ENCODE data around the gene SNUPN.

The SNUPN gene

DNA sequence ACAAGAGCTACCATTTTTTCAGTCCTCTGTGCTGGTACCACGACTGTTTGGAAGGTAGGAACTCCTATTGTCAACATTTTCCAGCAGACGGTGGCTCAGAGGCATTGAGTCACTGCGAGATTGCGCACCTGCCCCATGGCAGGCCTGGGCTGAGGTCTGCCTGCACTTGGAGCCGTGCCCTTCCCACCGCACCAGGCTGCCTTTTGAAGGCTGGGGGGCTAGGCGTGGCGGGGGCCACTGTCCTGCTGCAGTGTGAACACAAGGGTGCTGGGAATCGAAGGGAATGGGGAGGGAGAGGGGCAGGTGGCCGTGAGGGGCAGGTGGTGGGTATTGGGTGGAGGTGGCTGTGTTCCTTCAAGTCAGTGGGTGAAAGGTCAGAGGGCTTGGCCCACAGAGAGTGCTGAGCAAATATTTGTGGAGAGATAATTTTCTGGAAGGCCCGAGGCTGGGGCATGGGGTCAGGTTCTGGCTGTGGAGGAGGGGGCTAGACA is 38.5 kb upstream of the SNUPN start:
- Histone ChIP-seq H3K27me3 (replicated peaks; ENCODE audit: control insufficient read depth, insufficient read depth, low read length, poor library complexity, severe bottlenecking) (no peaks in the 10 kb centered on the region), H3K36me3 (ENCODE audit: control insufficient read depth, insufficient read depth, low read length) (no peaks in the 10 kb centered on the region), H3K9me3 (ENCODE audit: control insufficient read depth, low read length) (no peaks in the 10 kb centered on the region), H3K4me1 (ENCODE audit: control insufficient read depth, insufficient read depth, low read length, poor library complexity, severe bottlenecking) (no peaks in the 10 kb centered on the region), H3K27ac (ENCODE audit: insufficient read depth, low read length, poor library complexity, severe bottlenecking) (no peak overlapping the region), H3K4me3 (ENCODE audit: insufficient read depth, low read depth, low read length, poor library complexity, severe bottlenecking) (no peak overlapping the region)
- no peak for DNase-seq

DNA sequence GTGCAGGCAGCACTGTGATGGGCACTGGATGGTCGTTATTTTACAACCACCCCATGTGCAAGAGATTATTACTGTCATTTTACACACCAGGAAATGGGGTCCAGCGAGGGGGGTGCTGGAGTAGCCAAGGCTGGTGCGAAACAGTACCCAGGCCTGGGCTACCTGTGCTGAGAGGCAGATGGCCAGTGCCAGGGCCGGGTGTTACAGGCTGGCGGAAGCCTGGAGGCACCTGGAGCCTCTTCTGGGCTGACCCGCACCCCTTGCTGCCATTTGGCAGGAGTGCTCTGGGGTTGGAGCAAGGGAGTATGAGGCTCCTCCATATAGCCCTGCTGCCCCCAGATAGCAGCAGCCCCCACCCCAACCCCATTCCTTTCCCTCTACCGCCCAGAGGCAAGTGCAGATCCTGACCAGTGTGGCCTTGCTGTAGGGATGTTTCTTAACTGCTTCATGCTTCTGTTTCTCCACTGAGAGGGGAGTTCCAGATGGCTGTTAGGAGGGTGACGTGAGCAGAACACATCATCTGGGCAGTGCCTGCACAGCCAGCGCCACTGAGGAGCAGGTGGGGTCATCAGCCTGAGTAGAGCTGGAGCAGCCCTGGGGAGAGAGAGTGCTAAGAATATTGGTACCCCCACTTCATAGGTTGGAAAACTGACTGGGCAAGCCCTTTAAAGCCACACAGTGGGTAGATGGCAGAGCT is 37.4 kb upstream of the SNUPN start:
- H3K4me3 ChIP-seq (ENCODE audit: insufficient read depth, low read depth, low read length, poor library complexity, severe bottlenecking) = no peak overlapping the region
- no peak for DNase-seq
- no peak overlapping the region for H3K27ac ChIP-seq (ENCODE audit: insufficient read depth, low read length, poor library complexity, severe bottlenecking)
- H3K36me3 ChIP-seq (ENCODE audit: control insufficient read depth, insufficient read depth, low read length) = no peaks in the 10 kb centered on the region
- no peaks in the 10 kb centered on the region for H3K4me1 ChIP-seq (ENCODE audit: control insufficient read depth, insufficient read depth, low read length, poor library complexity, severe bottlenecking)
- H3K27me3 ChIP-seq (replicated peaks; ENCODE audit: control insufficient read depth, insufficient read depth, low read length, poor library complexity, severe bottlenecking) = no peaks in the 10 kb centered on the region
- H3K9me3 ChIP-seq (ENCODE audit: control insufficient read depth, low read length) = no peaks in the 10 kb centered on the region

DNA sequence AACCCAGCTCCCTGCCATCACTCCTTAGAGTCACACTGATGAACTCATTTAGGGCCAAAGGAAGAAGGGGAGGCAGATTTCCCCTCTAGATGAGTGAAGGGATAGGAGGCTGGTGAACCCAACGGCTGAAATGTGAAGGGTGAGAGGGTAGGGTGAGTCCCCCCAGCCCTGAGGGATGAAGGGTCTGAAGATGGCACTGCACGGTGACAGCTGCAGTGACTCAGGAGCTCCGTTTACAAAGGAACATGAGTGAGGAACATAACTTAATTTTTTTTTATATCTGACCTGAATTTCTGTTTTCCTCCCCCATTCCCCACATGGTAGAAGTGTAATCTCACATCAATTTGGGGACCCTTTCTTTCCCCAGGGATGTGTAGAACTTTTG is 36.2 kb upstream of the SNUPN start:
- Histone ChIP-seq H3K4me3 (ENCODE audit: insufficient read depth, low read depth, low read length, poor library complexity, severe bottlenecking) (no peak overlapping the region), H3K36me3 (ENCODE audit: control insufficient read depth, insufficient read depth, low read length) (no peaks in the 10 kb centered on the region), H3K9me3 (ENCODE audit: control insufficient read depth, low read length) (no peaks in the 10 kb centered on the region), H3K4me1 (ENCODE audit: control insufficient read depth, insufficient read depth, low read length, poor library complexity, severe bottlenecking) (no peaks in the 10 kb centered on the region), H3K27ac (ENCODE audit: insufficient read depth, low read length, poor library complexity, severe bottlenecking) (no peak overlapping the region), H3K27me3 (replicated peaks; ENCODE audit: control insufficient read depth, insufficient read depth, low read length, poor library complexity, severe bottlenecking) (no peaks in the 10 kb centered on the region)
- DNase-seq = no peak

DNA sequence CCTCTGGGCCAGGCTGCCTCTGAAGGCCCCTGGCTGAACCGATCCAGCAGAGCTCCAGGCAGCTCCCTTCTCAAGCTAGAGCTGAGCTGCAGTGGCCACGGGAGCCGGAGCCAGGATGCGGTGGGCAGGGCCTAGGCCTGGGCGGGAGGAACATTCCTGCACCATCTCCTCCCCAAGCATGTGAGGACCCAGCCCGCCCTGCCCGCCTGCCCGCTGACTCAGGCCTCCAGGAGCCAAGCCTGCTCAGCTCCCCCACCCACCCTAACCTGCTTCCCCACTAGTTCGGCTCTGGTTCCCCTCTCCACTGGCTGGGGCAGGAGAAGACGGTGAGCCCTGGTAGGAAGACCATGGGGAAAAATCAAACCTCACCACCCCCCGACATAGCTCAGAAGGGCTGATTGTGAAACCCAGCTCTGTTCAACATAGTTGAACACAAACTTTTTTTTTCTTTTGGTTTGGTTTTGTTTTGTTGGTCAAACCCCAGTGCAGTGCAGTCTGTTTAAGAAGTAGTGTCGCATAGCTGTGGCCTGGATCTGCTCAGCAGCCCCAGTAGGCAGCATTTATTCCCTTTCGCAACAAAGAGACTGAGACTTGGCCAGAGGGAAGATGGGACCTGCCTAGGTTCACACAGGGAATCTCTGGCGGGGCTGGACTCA is 35.7 kb upstream of the SNUPN start:
- H3K9me3 ChIP-seq (ENCODE audit: control insufficient read depth, low read length) = no peaks in the 10 kb centered on the region
- DNase-seq = no peak
- no peak overlapping the region for H3K4me3 ChIP-seq (ENCODE audit: insufficient read depth, low read depth, low read length, poor library complexity, severe bottlenecking)
- no peaks in the 10 kb centered on the region for H3K36me3 ChIP-seq (ENCODE audit: control insufficient read depth, insufficient read depth, low read length)
- H3K27ac ChIP-seq (ENCODE audit: insufficient read depth, low read length, poor library complexity, severe bottlenecking) = no peak overlapping the region
- no peaks in the 10 kb centered on the region for H3K27me3 ChIP-seq (replicated peaks; ENCODE audit: control insufficient read depth, insufficient read depth, low read length, poor library complexity, severe bottlenecking)
- H3K4me1 ChIP-seq (ENCODE audit: control insufficient read depth, insufficient read depth, low read length, poor library complexity, severe bottlenecking) = no peaks in the 10 kb centered on the region

DNA sequence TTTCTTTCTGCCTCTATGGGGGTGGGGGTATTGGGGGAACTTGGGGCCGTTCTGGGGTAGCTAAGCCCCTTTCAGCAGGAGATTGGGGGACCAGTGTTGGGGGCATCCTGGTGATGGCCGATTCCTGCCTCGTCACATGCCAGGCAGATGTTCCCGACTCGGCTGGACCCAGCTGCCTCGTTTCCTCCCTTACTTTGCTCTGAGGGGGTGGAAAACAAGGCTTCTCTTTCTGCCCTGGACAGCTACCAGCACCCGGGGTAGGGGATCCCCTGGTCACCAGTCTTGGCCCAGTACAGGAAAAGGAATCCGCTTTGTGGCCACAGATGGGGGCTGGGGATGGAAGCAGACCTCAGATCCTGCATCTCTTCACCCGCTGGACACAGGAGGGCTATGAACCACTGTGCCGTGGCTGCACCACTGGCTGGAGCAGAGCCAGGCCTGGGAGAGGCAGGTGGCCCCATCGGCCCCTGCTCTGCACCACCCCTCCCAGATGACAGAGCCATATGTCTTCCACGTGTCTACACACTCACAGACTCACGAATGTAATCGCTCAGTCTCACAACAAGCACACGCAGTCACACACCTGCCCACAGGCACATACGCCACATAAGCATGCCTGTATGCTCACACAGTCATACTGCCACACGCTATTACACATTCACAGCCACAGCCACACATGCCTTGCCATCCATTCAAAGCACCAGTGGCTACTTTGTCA is 34.6 kb upstream of the SNUPN start:
- Histone ChIP-seq H3K9me3 (ENCODE audit: control insufficient read depth, low read length) (no peaks in the 10 kb centered on the region), H3K4me3 (ENCODE audit: insufficient read depth, low read depth, low read length, poor library complexity, severe bottlenecking) (no peak overlapping the region), H3K27me3 (replicated peaks; ENCODE audit: control insufficient read depth, insufficient read depth, low read length, poor library complexity, severe bottlenecking) (no peaks in the 10 kb centered on the region), H3K27ac (ENCODE audit: insufficient read depth, low read length, poor library complexity, severe bottlenecking) (no peak overlapping the region), H3K36me3 (ENCODE audit: control insufficient read depth, insufficient read depth, low read length) (no peaks in the 10 kb centered on the region), H3K4me1 (ENCODE audit: control insufficient read depth, insufficient read depth, low read length, poor library complexity, severe bottlenecking) (no peaks in the 10 kb centered on the region)
- no peak for DNase-seq

DNA sequence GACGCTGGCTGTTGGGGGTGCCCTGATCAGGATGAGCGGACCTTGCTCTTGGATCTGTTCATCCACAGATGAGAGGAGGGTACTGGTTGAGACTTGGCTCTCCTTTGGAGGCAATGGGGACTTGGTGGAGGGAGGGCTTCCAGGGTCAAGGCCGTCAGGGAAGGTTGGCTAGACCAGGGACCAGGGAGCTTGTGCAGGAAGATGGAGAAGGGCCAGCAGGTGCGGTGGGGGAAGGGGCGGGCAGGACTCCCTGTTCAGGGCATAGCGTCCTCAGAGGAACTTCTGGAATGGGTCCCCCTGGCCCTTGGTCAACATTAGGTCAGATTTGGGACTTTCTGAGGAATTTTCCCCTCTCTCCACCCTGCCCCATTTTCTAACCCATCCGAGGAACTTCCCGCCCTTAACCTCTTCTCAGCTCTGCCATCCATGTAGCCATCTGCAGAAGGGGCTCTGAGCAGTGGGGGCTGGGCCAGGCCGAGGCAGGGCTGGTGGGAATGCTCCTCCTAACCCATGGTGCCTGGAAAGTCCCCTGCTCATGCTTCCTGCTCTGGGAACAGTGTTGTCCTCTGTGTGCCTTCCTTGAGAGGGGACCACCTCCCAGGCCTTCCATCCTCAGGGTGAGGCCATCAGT is 33.7 kb upstream of the SNUPN start:
- H3K27ac ChIP-seq (ENCODE audit: insufficient read depth, low read length, poor library complexity, severe bottlenecking) = no peak overlapping the region
- no peak overlapping the region for H3K4me3 ChIP-seq (ENCODE audit: insufficient read depth, low read depth, low read length, poor library complexity, severe bottlenecking)
- no peaks in the 10 kb centered on the region for H3K27me3 ChIP-seq (replicated peaks; ENCODE audit: control insufficient read depth, insufficient read depth, low read length, poor library complexity, severe bottlenecking)
- H3K9me3 ChIP-seq (ENCODE audit: control insufficient read depth, low read length) = no peaks in the 10 kb centered on the region
- H3K4me1 ChIP-seq (ENCODE audit: control insufficient read depth, insufficient read depth, low read length, poor library complexity, severe bottlenecking) = no peaks in the 10 kb centered on the region
- H3K36me3 ChIP-seq (ENCODE audit: control insufficient read depth, insufficient read depth, low read length) = no peaks in the 10 kb centered on the region
- DNase-seq = no peak

DNA sequence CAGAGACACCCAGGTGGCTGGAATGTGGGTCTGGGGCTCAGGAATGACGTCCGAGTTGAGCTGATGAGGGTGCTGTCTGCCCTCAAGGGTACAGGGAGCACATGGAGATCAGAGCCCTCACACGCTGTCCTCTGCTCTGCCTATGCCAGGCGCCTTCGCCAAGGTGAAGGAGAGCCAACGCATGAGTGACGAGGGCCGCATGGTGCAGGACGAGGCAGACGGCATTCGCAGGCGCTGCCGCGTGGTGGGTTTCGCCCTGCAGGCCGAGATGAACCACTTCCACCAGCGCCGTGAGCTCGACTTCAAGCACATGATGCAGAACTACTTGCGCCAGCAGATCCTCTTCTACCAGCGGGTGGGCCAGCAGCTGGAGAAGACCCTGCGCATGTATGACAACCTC is 31.3 kb upstream of the SNUPN start:
- no peak overlapping the region for H3K4me3 ChIP-seq (ENCODE audit: insufficient read depth, low read depth, low read length, poor library complexity, severe bottlenecking)
- no peak overlapping the region for H3K27ac ChIP-seq (ENCODE audit: insufficient read depth, low read length, poor library complexity, severe bottlenecking)
- no peak for DNase-seq
- no peaks in the 10 kb centered on the region for H3K36me3 ChIP-seq (ENCODE audit: control insufficient read depth, insufficient read depth, low read length)
- no peaks in the 10 kb centered on the region for H3K27me3 ChIP-seq (replicated peaks; ENCODE audit: control insufficient read depth, insufficient read depth, low read length, poor library complexity, severe bottlenecking)
- no peaks in the 10 kb centered on the region for H3K4me1 ChIP-seq (ENCODE audit: control insufficient read depth, insufficient read depth, low read length, poor library complexity, severe bottlenecking)
- no peaks in the 10 kb centered on the region for H3K9me3 ChIP-seq (ENCODE audit: control insufficient read depth, low read length)

DNA sequence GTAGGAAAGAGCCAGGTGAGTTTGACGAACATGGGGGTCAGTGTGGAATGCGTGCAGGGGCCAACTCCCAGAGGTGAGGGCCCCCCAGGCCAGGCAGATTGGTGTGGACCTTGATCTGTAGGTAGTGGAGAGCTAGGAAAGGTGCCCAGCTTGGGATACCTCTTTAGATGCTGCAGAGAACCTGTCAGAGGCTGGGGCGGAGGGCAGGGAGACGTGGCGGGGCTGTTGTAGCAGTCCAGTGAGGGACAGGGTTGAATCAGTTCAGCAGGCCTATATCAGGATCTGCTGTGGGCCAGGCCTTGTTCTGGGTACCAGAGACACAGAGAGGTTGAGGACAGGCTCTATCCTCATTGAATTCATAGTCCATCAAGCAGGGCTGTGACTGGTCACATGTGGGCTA is 30.8 kb upstream of the SNUPN start:
- no peak overlapping the region for H3K27ac ChIP-seq (ENCODE audit: insufficient read depth, low read length, poor library complexity, severe bottlenecking)
- no peak for DNase-seq
- H3K4me1 ChIP-seq (ENCODE audit: control insufficient read depth, insufficient read depth, low read length, poor library complexity, severe bottlenecking) = no peaks in the 10 kb centered on the region
- no peaks in the 10 kb centered on the region for H3K36me3 ChIP-seq (ENCODE audit: control insufficient read depth, insufficient read depth, low read length)
- H3K27me3 ChIP-seq (replicated peaks; ENCODE audit: control insufficient read depth, insufficient read depth, low read length, poor library complexity, severe bottlenecking) = no peaks in the 10 kb centered on the region
- H3K4me3 ChIP-seq (ENCODE audit: insufficient read depth, low read depth, low read length, poor library complexity, severe bottlenecking) = no peak overlapping the region
- no peaks in the 10 kb centered on the region for H3K9me3 ChIP-seq (ENCODE audit: control insufficient read depth, low read length)

DNA sequence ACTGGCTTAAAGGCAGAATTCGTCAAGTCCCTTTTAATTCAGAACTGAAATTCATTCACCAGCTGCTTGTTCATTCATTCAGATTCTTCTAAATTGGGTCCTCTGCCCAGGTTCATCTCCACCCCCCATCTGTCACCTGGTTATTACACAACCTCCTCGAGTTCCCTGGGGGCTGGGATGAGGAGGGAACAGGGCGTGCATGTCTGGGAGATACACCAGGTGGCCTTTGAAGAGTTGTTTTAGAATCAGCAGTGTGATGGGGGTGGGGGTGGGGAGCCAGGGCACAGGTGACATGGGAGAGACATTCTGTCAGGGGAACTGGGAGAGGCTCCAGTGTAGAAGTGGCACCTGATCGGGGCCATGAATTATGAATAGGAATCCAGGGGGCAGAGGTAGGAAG is 30.4 kb upstream of the SNUPN start:
- DNase-seq = no peak
- no peaks in the 10 kb centered on the region for H3K27me3 ChIP-seq (replicated peaks; ENCODE audit: control insufficient read depth, insufficient read depth, low read length, poor library complexity, severe bottlenecking)
- no peaks in the 10 kb centered on the region for H3K4me1 ChIP-seq (ENCODE audit: control insufficient read depth, insufficient read depth, low read length, poor library complexity, severe bottlenecking)
- no peaks in the 10 kb centered on the region for H3K36me3 ChIP-seq (ENCODE audit: control insufficient read depth, insufficient read depth, low read length)
- H3K4me3 ChIP-seq (ENCODE audit: insufficient read depth, low read depth, low read length, poor library complexity, severe bottlenecking) = no peak overlapping the region
- H3K9me3 ChIP-seq (ENCODE audit: control insufficient read depth, low read length) = no peaks in the 10 kb centered on the region
- H3K27ac ChIP-seq (ENCODE audit: insufficient read depth, low read length, poor library complexity, severe bottlenecking) = no peak overlapping the region
